ENCODE measurements around the gene MPP3.

MPP3 gene

GRCh38 chr17:43788540-43788939 is 44.4 kb downstream of the MPP3 start:
- no peak overlapping the region for H3K4me3 Mint-ChIP-seq
- no peak overlapping the region for H3K27ac Mint-ChIP-seq
- H3K9me3 Mint-ChIP-seq = no peaks in the 10 kb centered on the region
- DNase-seq = no peak
- peaks cover 19% of the 10 kb centered on the region for H3K27me3 Mint-ChIP-seq
- H3K4me1 Mint-ChIP-seq (ENCODE audit: low read depth) = peaks cover 5% of the 10 kb centered on the region
- H3K36me3 Mint-ChIP-seq (ENCODE audit: low read depth) = no peaks in the 10 kb centered on the region

DNA sequence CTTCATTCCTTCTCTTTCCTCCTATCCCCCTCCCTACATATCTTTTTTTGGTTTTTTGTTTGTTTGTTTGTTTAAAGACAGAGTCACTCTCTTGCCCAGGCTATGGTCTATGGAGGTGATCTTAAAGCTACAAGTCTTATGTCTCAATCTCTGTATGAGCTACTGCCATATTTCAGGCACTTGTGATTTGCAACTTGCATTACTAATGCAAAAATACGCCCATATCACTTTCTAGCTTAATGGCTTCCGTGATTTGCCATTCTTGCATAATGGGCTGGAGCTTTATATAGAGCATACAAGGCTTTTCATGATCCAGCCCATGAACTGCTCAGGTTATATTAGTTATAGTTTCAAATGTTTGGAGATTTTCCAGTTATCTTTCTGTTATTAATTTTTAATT is 45.2 kb downstream of the MPP3 start:
- H3K27ac Mint-ChIP-seq = no peak overlapping the region
- H3K9me3 Mint-ChIP-seq = no peaks in the 10 kb centered on the region
- H3K4me3 Mint-ChIP-seq = no peak overlapping the region
- H3K27me3 Mint-ChIP-seq = peaks cover 18% of the 10 kb centered on the region
- no peaks in the 10 kb centered on the region for H3K36me3 Mint-ChIP-seq (ENCODE audit: low read depth)
- no peak for DNase-seq
- H3K4me1 Mint-ChIP-seq (ENCODE audit: low read depth) = peaks cover 5% of the 10 kb centered on the region

DNA sequence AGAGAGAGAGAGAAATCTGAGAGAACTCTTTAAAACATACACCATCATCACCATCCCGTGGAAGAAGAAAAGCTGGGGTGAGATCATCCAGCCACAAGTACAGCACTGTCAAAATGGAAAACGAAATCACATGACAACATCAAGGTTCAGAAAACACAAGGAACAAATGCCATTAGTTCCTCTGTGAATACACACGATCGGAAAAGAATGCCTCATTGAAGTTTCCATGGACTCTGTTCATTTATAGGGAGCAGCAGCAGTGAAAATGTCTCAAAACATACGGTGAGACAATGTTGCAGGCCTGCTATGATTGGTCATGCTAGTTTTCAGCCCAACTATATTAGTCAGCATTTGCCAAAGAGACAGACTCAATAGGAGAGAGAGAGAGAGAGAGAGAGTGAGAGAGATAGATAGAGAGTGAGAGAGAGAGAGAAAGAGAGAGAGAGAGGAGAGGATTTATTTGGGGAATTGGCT is 48.3 kb downstream of the MPP3 start:
- peaks cover 37% of the 10 kb centered on the region for H3K27me3 Mint-ChIP-seq
- peaks cover 3% of the 10 kb centered on the region for H3K4me1 Mint-ChIP-seq (ENCODE audit: low read depth)
- no peaks in the 10 kb centered on the region for H3K36me3 Mint-ChIP-seq (ENCODE audit: low read depth)
- H3K9me3 Mint-ChIP-seq = no peaks in the 10 kb centered on the region
- no peak overlapping the region for H3K4me3 Mint-ChIP-seq
- no peak overlapping the region for H3K27ac Mint-ChIP-seq
- no peak for DNase-seq

DNA sequence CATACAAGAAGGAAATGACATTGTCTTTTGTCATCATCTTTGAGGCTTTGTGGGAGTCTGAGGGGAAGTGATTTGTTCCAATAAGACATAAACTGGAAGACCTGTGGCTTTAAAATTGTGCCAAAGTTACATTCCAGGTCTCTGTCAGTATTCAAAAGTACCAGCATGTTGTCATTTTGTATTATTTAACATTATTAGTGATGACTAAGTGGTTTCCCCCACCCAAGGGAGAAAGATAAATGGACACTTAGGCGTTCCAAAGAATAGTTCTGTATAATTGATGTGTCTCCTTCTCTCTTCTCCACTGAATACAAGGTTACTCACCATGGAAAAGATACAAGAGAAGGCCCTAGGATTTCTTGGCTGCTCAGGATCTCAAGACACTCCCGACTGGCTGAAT is 48.9 kb downstream of the MPP3 start:
- H3K4me3 Mint-ChIP-seq = no peak overlapping the region
- H3K9me3 Mint-ChIP-seq = no peaks in the 10 kb centered on the region
- no peaks in the 10 kb centered on the region for H3K36me3 Mint-ChIP-seq (ENCODE audit: low read depth)
- DNase-seq = no peak
- peaks cover 8% of the 10 kb centered on the region for H3K4me1 Mint-ChIP-seq (ENCODE audit: low read depth)
- H3K27me3 Mint-ChIP-seq = peaks cover 42% of the 10 kb centered on the region
- H3K27ac Mint-ChIP-seq = no peak overlapping the region

- Mint-ChIP-seq H3K9me3 (no peaks in the 10 kb centered on the region), H3K27ac (no peak overlapping the region), H3K36me3 (ENCODE audit: low read depth) (no peaks in the 10 kb centered on the region), H3K4me1 (ENCODE audit: low read depth) (peaks cover 9% of the 10 kb centered on the region), H3K27me3 (peaks cover 42% of the 10 kb centered on the region), H3K4me3 (no peak overlapping the region)
- DNase-seq = no peak
These were observed 49.8 kb downstream of the MPP3 start for GRCh38 chr17:43782913-43783680.

DNA sequence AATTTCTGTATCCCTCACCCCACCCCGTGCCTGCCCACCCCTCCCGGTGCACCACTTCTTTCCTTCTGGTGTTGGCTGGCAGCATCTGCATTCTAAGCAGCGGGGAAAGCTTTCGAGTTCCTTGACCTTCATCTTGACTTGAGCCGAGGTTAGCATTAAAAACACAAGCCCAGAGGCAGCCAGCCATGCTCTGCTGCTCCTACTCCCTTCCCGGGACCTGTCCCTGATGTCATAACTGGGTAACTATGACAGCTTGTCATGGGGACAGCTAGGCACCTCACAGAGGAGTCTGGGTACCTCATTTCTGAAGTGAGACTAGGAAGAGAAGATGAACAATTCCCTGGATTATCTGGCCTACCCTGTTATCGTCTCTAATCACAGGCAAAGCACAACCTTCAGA is 52.8 kb downstream of the MPP3 start, which contains the start of gene CFAP97D1:
CFAP97D1 (plus strand) TSS at position 301 of the 400 bp plus-strand sequence; CDS start at position 329, 28 bp downstream.
- Mint-ChIP-seq H3K4me1 (ENCODE audit: low read depth) (peaks cover 14% of the 10 kb centered on the region), H3K27me3 (peaks cover 42% of the 10 kb centered on the region), H3K27ac (no peak within 1 kb of the TSS), H3K36me3 (ENCODE audit: low read depth) (peaks cover 5% of the 10 kb centered on the region), H3K4me3 (peak within 1 kb of the TSS; percentile 76), H3K9me3 (no peaks in the 10 kb centered on the region)
- DNase-seq = no peak

GRCh38 chr17:43779145-43780125 is 53.5 kb downstream of the MPP3 start:
- no peaks in the 10 kb centered on the region for H3K9me3 Mint-ChIP-seq
- H3K27me3 Mint-ChIP-seq = peaks cover 42% of the 10 kb centered on the region
- no peak overlapping the region for H3K27ac Mint-ChIP-seq
- DNase-seq = no peak
- peaks cover 10% of the 10 kb centered on the region for H3K36me3 Mint-ChIP-seq (ENCODE audit: low read depth)
- H3K4me1 Mint-ChIP-seq (ENCODE audit: low read depth) = peaks cover 14% of the 10 kb centered on the region
- peak overlapping the region; percentile 76 for H3K4me3 Mint-ChIP-seq

- Mint-ChIP-seq H3K9me3 (no peaks in the 10 kb centered on the region), H3K27ac (peak within 1 kb of the TSS; percentile 89), H3K4me3 (peak within 1 kb of the TSS; percentile 83), H3K4me1 (ENCODE audit: low read depth) (peaks cover 13% of the 10 kb centered on the region), H3K36me3 (ENCODE audit: low read depth) (peaks cover 19% of the 10 kb centered on the region), H3K27me3 (peaks cover 42% of the 10 kb centered on the region)
- peak; percentile 86 for DNase-seq
These were observed 54.4 kb downstream of the MPP3 start, which contains the start of gene DUSP3 for GRCh38 chr17:43778337-43779144. DUSP3 (minus strand) TSS chr17:43778977; CDS start chr17:43778924, 53 bp downstream.

- H3K4me3 Mint-ChIP-seq = no peak overlapping the region
- no peak overlapping the region for H3K27ac Mint-ChIP-seq
- peaks cover 13% of the 10 kb centered on the region for H3K4me1 Mint-ChIP-seq (ENCODE audit: low read depth)
- DNase-seq = no peak
- H3K36me3 Mint-ChIP-seq (ENCODE audit: low read depth) = peaks cover 55% of the 10 kb centered on the region
- no peaks in the 10 kb centered on the region for H3K9me3 Mint-ChIP-seq
- H3K27me3 Mint-ChIP-seq = peaks cover 4% of the 10 kb centered on the region
These were observed 58.4 kb downstream of the MPP3 start for GRCh38 chr17:43774304-43775250.

DNA sequence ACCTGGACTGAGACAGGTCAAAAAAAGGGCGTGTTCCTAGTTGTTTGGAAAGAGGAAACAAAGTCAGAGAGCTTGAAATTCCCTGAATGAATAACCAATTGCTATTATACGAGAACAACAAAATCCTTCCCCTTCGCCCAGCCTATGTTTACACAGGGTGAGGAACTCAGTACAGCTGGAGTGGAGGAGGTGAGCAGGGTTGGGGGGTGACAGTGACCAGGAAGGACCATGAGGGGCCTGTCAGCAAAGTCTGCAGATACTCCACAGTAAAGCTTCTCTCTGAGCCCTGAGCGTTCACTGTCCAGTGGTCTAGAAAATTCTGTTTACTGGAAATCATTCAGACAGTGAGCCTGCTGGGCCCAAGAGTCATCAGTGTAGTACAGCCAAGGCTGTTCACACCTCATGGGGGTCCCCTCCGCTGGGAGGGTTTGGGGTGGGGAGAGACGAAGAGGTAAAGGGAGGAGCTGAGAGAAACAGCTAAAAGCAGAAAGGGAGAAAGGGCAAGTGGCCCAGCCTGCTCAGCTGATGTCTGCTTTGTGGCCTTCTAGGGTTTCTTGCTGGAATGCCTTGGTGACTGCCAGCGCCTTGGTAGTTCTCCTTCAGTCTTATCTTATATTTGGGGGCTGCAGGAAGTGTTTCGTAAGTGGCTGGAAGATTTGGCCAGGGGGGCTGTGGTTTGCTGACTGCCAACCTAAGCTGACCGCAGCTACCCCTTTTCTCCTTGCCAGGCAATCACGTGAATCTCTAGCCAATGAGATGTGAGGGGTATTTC is 59.9 kb downstream of the MPP3 start:
- no peak overlapping the region for H3K4me3 Mint-ChIP-seq
- H3K27ac Mint-ChIP-seq = peak overlapping the region; percentile 40
- H3K36me3 Mint-ChIP-seq (ENCODE audit: low read depth) = peaks cover 67% of the 10 kb centered on the region
- no peaks in the 10 kb centered on the region for H3K9me3 Mint-ChIP-seq
- H3K4me1 Mint-ChIP-seq (ENCODE audit: low read depth) = peaks cover 8% of the 10 kb centered on the region
- no peaks in the 10 kb centered on the region for H3K27me3 Mint-ChIP-seq
- DNase-seq = no peak

DNA sequence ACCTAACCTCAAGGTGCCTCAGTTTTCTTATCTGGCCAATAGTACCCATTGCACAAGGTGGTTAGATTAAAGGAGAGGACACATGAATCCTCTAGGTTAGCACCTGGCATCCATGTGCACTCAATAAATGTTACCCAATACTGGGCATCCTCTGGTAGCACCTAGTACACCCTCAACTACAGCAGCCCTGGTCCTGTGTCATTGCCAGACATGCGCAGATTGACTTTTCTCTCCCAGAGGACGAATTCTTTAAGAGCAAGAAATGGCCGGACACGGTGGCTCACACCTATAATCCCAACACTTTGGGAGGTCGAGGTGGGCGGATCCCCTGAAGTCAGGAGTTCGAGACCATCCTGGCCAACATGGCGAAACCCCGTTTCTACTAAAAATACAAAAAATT is 61.5 kb downstream of the MPP3 start:
- H3K36me3 Mint-ChIP-seq (ENCODE audit: low read depth) = peaks cover 66% of the 10 kb centered on the region

GRCh38 chr17:43770957-43771356 is 62.0 kb downstream of the MPP3 start:
- no peak for DNase-seq
- no peaks in the 10 kb centered on the region for H3K27me3 Mint-ChIP-seq
- H3K9me3 Mint-ChIP-seq = no peaks in the 10 kb centered on the region
- no peak overlapping the region for H3K27ac Mint-ChIP-seq
- no peak overlapping the region for H3K4me3 Mint-ChIP-seq
- H3K4me1 Mint-ChIP-seq (ENCODE audit: low read depth) = peaks cover 3% of the 10 kb centered on the region
- H3K36me3 Mint-ChIP-seq (ENCODE audit: low read depth) = peaks cover 64% of the 10 kb centered on the region

More for the DNA sequence above, 61.5 kb downstream of the MPP3 start:
- no peak overlapping the region for H3K4me3 Mint-ChIP-seq
- no peaks in the 10 kb centered on the region for H3K27me3 Mint-ChIP-seq
- H3K4me1 Mint-ChIP-seq (ENCODE audit: low read depth) = peaks cover 3% of the 10 kb centered on the region
- DNase-seq = no peak
- no peaks in the 10 kb centered on the region for H3K9me3 Mint-ChIP-seq
- no peak overlapping the region for H3K27ac Mint-ChIP-seq
